Keratinocyte (primary cell): ENCODE data around the gene TCF7L2. TPM values are rescaled to one million over a fixed set of nuclear protein-coding genes. Genes with fewer than 3 reads are reported as not detected.
A peak's percentile ranks its signal among the peaks of the same experiment; 100 is the strongest.

ENCODE experiments used
- DNase-seq: peaks from one replicate; pipeline ENCODE4 v3.0.0-alpha.2; 2011; ENCODE audit warnings: low read depth, missing footprints, low spot score
- FAIRE-seq: peaks from 2 replicates; lab custom pipeline; 2011; peaks lifted over from hg19 to GRCh38; lab: Jason Lieb, UNC
- H2AFZ ChIP-seq: 2 replicates; pipeline ENCODE4 v1.6.0; 2012; ENCODE audit warnings: low read length, control low read depth, inconsistent platforms; ENCODE audit not compliant: control insufficient read depth
- H3K27ac ChIP-seq: 2 replicates; pipeline ENCODE4 v1.5.1; 2011; ENCODE audit warnings: low read length; ENCODE audit not compliant: control insufficient read depth, insufficient read depth
- H3K27me3 ChIP-seq: 3 replicates; pipeline ENCODE4 v1.6.0; 2011; ENCODE audit warnings: low read length; ENCODE audit not compliant: control insufficient read depth, insufficient read depth; ENCODE audit errors: extremely low read depth
- H3K36me3 ChIP-seq, 2 experiments: 2 replicates in 1 of 2; 3 replicates in 1 of 2; pipeline ENCODE4 v1.5.1; 2011; ENCODE audit warnings: low read length in 2 of 2, mild to moderate bottlenecking in 1 of 2; ENCODE audit not compliant: control insufficient read depth in 2 of 2, insufficient read depth in 2 of 2; ENCODE audit errors: extremely low read depth in 1 of 2
- H3K4me1 ChIP-seq: 3 replicates; pipeline ENCODE4 v1.5.1; 2011; ENCODE audit warnings: low read length; ENCODE audit not compliant: control insufficient read depth, insufficient read depth; ENCODE audit errors: extremely low read depth
- H3K4me2 ChIP-seq: 3 replicates; pipeline ENCODE4 v1.6.0; 2011; ENCODE audit warnings: low read depth, low read length; ENCODE audit not compliant: control insufficient read depth, insufficient read depth; ENCODE audit errors: extremely low read depth
- H3K4me3 ChIP-seq, 3 experiments: fragments of 200-600 bp in 1 of 3; sonication (generic) in 1 of 3; 2 replicates in 2 of 3; 3 replicates in 1 of 3; pipeline ENCODE4 v1.5.1; 2011 to 2016; ENCODE audit warnings: low read length in 3 of 3, mild to moderate bottlenecking in 3 of 3, control low read depth in 2 of 3, inconsistent platforms in 1 of 3, low read depth in 1 of 3, mixed read lengths in 1 of 3, mixed run types in 1 of 3, moderate library complexity in 1 of 3; ENCODE audit not compliant: control insufficient read depth in 2 of 3, insufficient read depth in 2 of 3; ENCODE audit errors: extremely low read depth in 1 of 3
- H3K79me2 ChIP-seq: 2 replicates; pipeline ENCODE4 v1.6.0; 2012; ENCODE audit warnings: low read length; ENCODE audit not compliant: control insufficient read depth, insufficient read depth
- H3K9ac ChIP-seq: 3 replicates; pipeline ENCODE4 v1.6.0; 2011; ENCODE audit warnings: low read length; ENCODE audit not compliant: control insufficient read depth, insufficient read depth; ENCODE audit errors: extremely low read depth
- H3K9me1 ChIP-seq: 3 replicates; pipeline ENCODE4 v1.6.0; 2011; ENCODE audit warnings: low read length; ENCODE audit not compliant: control insufficient read depth, insufficient read depth; ENCODE audit errors: extremely low read depth
- H3K9me3 ChIP-seq: 2 replicates; pipeline ENCODE4 v1.5.1; 2012; ENCODE audit warnings: low read depth, low read length; ENCODE audit not compliant: control insufficient read depth
- H4K20me1 ChIP-seq: 3 replicates; pipeline ENCODE4 v1.6.0; 2011; ENCODE audit warnings: low read length; ENCODE audit not compliant: control insufficient read depth, insufficient read depth; ENCODE audit errors: extremely low read depth
- EZH2 ChIP-seq: IDR thresholded peaks from one replicate; pipeline ENCODE4 v1.6.1; 2012; ENCODE audit warnings: inconsistent platforms, mild to moderate bottlenecking, low read length, moderate library complexity
- dilution Hi-C: fragments of 300-500 bp; cut with MboI; formaldehyde crosslinking; loops from one replicate; pipeline ENCODE4 v1.7.0; 2020; ENCODE audit warnings: low sequenced_read_pairs; ENCODE audit not compliant: extremely low pct_ligation_motif_present
- polyA minus RNA-seq, 3 experiments: library from RNA; depleted of rRNA, polyadenylated mRNA; stranded (reverse); fragments of >200 nt; gene quantifications; 1 replicate in 1 of 3; 2 replicates in 1 of 3; 3 replicates in 1 of 3; pipeline ENCODE4 v1.2.3, GENCODE V29; 2011
- polyA plus RNA-seq, 5 experiments: library from polyadenylated mRNA; depleted of rRNA in 3 of 5; stranded (reverse) in 3 of 5; stranded (forward) in 1 of 5; unstranded in 1 of 5; fragments of >200 nt; gene quantifications; 1 replicate in 1 of 5; 2 replicates in 3 of 5; 3 replicates in 1 of 5; pipeline versions ENCODE4 v1.2.1 to v1.2.3, GENCODE V29; 2011 to 2012; ENCODE audit warnings: missing spikeins in 2 of 5, low read depth in 1 of 5, low replicate concordance in 1 of 5
- TF ChIP-seq, protein P1 (sequence below), 3 experiments: IDR thresholded peaks in 1 of 3; conservative IDR thresholded peaks in 1 of 3; optimal IDR thresholded peaks in 1 of 3; 2 replicates in 2 of 3; 3 replicates in 1 of 3; pipeline versions ENCODE3 to v1.5.1; 2011; ENCODE audit warnings: low read length in 3 of 3, mild to moderate bottlenecking in 3 of 3, moderate library complexity in 2 of 3, control low read depth in 1 of 3, inconsistent platforms in 1 of 3; ENCODE audit not compliant: insufficient read depth in 2 of 3; ENCODE audit errors: extremely low read depth in 1 of 3

Gene TCF7L2
- polyA plus RNA-seq (2.0 to 2.5 TPM (median 2.3 TPM) in 3 replicates), polyA minus RNA-seq (3.0 to 6.2 TPM (median 3.9 TPM) in 3 replicates)
- 7.9 TPM for polyA plus RNA-seq (2011; ENCODE audit: low read depth)
- polyA plus RNA-seq (2011; cell fraction: cytosol; rRNA removed) = 2.0 and 2.1 TPM in 2 replicates
- 7.9 and 11.9 TPM in 2 replicates for polyA plus RNA-seq (2011; cell fraction: nucleus; rRNA removed)
- polyA plus RNA-seq (2012; ENCODE audit: low replicate concordance) = 6.4 and 7.5 TPM in 2 replicates
- polyA minus RNA-seq (2011; cell fraction: cytosol; rRNA and poly(A)+ RNA removed) = 4.8 TPM
- polyA minus RNA-seq (2011; cell fraction: nucleus; rRNA and poly(A)+ RNA removed) = 9.3 and 9.6 TPM in 2 replicates

DNA sequence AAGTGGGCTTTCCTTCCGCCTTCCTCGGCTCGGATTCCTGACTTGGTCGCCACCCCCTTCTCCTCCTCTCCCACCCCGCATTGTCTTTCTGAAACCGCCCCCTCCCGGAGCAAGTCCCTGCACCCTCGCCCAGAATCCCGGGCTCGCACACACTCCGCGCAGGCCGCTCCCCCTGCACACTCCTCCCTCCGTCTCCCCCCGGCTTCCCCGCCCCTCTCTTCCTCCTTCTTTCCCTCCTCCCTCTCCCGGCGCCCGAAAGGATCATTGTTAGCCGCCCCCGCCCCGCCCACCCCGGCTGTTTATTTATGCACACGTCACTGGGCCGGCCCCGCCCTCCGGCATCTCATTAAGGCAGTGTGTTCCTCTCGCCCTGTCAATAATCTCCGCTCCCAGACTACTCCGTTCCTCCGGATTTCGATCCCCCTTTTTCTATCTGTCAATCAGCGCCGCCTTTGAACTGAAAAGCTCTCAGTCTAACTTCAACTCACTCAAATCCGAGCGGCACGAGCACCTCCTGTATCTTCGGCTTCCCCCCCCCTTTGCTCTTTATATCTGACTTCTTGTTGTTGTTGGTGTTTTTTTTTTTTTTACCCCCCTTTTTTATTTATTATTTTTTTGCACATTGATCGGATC is at the start of gene TCF7L2:
Gene TCF7L2, plus strand, starts transcription at position 373 of the 633 bp plus-strand sequence. CDS start 510 bp downstream, outside the sequence.
- dilution Hi-C loops = no loop called here
- Histone ChIP-seq H3K27ac (peak within 1 kb of the TSS; percentile 94), H4K20me1 (no peaks in the 10 kb centered on the region), H3K36me3 (no peaks in the 10 kb centered on the region), H3K9ac (peak within 1 kb of the TSS; percentile 97), H3K79me2 (peaks cover 27% of the 10 kb centered on the region), H3K9me1 (no peaks in the 10 kb centered on the region), H3K4me1 (peaks cover 19% of the 10 kb centered on the region), H3K4me3 (peak within 1 kb of the TSS; percentile 68 to 96 (median 88)), H3K4me2 (peak within 1 kb of the TSS; percentile 87), H3K27me3 (no peaks in the 10 kb centered on the region), H3K9me3 (no peaks in the 10 kb centered on the region), H2AFZ (peak within 1 kb of the TSS; percentile 69)
- TF ChIP-seq, protein P1, sequence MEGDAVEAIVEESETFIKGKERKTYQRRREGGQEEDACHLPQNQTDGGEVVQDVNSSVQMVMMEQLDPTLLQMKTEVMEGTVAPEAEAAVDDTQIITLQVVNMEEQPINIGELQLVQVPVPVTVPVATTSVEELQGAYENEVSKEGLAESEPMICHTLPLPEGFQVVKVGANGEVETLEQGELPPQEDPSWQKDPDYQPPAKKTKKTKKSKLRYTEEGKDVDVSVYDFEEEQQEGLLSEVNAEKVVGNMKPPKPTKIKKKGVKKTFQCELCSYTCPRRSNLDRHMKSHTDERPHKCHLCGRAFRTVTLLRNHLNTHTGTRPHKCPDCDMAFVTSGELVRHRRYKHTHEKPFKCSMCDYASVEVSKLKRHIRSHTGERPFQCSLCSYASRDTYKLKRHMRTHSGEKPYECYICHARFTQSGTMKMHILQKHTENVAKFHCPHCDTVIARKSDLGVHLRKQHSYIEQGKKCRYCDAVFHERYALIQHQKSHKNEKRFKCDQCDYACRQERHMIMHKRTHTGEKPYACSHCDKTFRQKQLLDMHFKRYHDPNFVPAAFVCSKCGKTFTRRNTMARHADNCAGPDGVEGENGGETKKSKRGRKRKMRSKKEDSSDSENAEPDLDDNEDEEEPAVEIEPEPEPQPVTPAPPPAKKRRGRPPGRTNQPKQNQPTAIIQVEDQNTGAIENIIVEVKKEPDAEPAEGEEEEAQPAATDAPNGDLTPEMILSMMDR (optimal IDR thresholded peaks at IDR 0.05 in 1 of 3, IDR thresholded peaks at IDR 0.05 in 1 of 3, conservative IDR thresholded peaks at IDR 0.05 in 1 of 3; ENCODE audit: extremely low read depth in 1 of 3, insufficient read depth in 2 of 3, low read length in 3 of 3) = no peak
- TF ChIP-seq EZH2 = no peak
- DNase-seq = peak; percentile 65
- peak; percentile 51 for FAIRE-seq

DNA sequence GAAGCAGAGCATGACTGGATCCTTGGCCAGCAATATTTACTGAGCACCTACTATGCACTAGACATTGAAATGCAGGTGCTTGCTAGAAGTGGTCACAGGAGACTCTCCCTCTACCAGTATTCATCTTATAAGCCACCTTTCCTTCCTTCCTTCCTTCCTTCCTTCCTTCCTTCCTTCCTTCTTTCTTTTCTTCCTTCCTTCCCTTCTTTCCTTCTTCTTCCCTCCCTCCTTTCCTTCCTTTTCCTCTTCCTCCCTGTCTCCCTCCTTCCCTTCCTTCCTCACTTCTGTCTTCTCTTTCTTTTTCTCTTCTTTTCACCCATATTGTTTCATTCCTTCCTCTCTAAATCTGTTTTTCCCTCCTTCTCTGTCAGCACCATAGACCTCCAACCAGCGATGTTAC is 47.3 kb upstream of the TCF7L2 start:
- H3K27me3 ChIP-seq = no peaks in the 10 kb centered on the region
- H3K79me2 ChIP-seq = no peaks in the 10 kb centered on the region
- DNase-seq = no peak
- dilution Hi-C loops = no loop called here
- no peak for FAIRE-seq
- H3K4me3 ChIP-seq = no peak overlapping the region
- H3K4me1 ChIP-seq = peaks cover 4% of the 10 kb centered on the region
- no peak overlapping the region for H3K27ac ChIP-seq
- no peaks in the 10 kb centered on the region for H4K20me1 ChIP-seq
- H2AFZ ChIP-seq = no peak overlapping the region
- H3K36me3 ChIP-seq = no peaks in the 10 kb centered on the region
- no peak overlapping the region for H3K4me2 ChIP-seq
- H3K9ac ChIP-seq = no peak overlapping the region
- TF ChIP-seq EZH2 = no peak
- TF ChIP-seq, protein P1 (optimal IDR thresholded peaks at IDR 0.05 in 1 of 3, IDR thresholded peaks at IDR 0.05 in 1 of 3, conservative IDR thresholded peaks at IDR 0.05 in 1 of 3; ENCODE audit: extremely low read depth in 1 of 3, insufficient read depth in 2 of 3, low read length in 3 of 3) = no peak
- H3K9me1 ChIP-seq = no peaks in the 10 kb centered on the region
- no peaks in the 10 kb centered on the region for H3K9me3 ChIP-seq
